ENCODE measurements around the gene C17orf58.

- TF ChIP-seq CHD1 (IDR thresholded peaks at IDR 0.05; ENCODE audit: low read depth, low read length), result no peak
- no peak for TF ChIP-seq CTCF (conservative IDR thresholded peaks at IDR 0.05; ENCODE audit: low read depth, low read length)
- no peak for TF ChIP-seq POLR2A (IDR thresholded peaks at IDR 0.05; ENCODE audit: low read depth, low read length)
- no peak for TF ChIP-seq BHLHE40 (IDR thresholded peaks at IDR 0.05; ENCODE audit: low read depth, low read length)
- no peak for TF ChIP-seq RAD21 (IDR thresholded peaks at IDR 0.05; ENCODE audit: low read length)
- TF ChIP-seq RFX5 (IDR thresholded peaks at IDR 0.05; ENCODE audit: low read depth, low read length), result no peak
- TF ChIP-seq USF2 (IDR thresholded peaks at IDR 0.05; ENCODE audit: low read depth, low read length), result no peak
- no peak for TF ChIP-seq RCOR1 (IDR thresholded peaks at IDR 0.05; ENCODE audit: insufficient replicate concordance, low read length)
- no peak for TF ChIP-seq SMC3 (IDR thresholded peaks at IDR 0.05; ENCODE audit: low read depth, low read length)
- TF ChIP-seq MAFK (IDR thresholded peaks at IDR 0.05; ENCODE audit: low read depth, low read length), result no peak
- no peak for TF ChIP-seq ELK1 (IDR thresholded peaks at IDR 0.05; ENCODE audit: borderline replicate concordance, low read depth, low read length)
- no peak for TF ChIP-seq FOS (IDR thresholded peaks at IDR 0.05; ENCODE audit: low read depth, low read length)
Observed at GRCh38 chr17:68034452-68034776, 38.1 kb upstream of the C17orf58 start.

Data from IMR-90 (cell line).